ENCODE measurements around the gene SUMO2. TPM values are rescaled to one million over a fixed set of nuclear protein-coding genes. Genes with fewer than 3 reads are reported as not detected.

Gene SUMO2
- total and polyA plus RNA-seq, 9 of the 15 experiments (the other 6 are each of a cell fraction or from before 2014, with no cell fraction given), result 157 to 733 (median 419) TPM

DNA sequence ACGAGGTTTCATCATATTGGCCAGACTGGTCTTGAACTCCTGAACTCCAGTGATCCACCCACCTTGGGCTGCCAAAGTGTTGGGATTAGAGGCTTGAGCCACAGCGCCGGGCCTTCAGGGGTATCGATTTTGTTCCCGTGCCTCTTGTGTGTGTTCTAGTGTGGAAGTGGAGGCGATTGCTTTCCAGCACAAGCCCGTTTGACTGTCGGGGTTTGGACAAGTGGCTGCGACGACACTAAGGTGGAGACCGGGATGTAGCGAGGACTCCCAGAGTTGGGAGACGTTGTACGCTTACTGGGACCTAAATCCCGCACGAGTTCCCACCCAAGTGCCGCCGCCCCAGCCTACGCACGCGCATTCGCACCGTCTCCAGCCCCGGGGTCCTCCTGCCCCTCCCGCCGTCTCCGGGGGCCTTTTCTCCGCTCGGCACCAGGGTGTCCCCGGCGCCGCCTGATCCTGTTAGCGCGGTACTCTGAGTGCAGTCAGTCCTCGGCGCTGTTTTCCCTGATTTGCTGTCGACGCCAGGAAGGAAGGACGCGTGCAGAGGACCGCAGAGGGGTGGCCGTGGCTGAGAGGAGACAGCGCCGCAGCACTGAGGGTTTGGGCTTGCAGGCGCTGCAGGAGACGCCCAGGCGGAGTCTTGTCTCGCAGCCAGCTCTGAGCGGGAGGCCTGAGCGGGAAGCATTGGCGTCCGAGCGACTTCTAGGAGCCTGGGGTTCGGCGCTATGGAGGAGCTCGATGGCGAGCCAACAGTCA, 22.5 kb upstream of the SUMO2 start, which contains the start of gene NUP85 (continued):
- TF ChIP-seq, protein P1, sequence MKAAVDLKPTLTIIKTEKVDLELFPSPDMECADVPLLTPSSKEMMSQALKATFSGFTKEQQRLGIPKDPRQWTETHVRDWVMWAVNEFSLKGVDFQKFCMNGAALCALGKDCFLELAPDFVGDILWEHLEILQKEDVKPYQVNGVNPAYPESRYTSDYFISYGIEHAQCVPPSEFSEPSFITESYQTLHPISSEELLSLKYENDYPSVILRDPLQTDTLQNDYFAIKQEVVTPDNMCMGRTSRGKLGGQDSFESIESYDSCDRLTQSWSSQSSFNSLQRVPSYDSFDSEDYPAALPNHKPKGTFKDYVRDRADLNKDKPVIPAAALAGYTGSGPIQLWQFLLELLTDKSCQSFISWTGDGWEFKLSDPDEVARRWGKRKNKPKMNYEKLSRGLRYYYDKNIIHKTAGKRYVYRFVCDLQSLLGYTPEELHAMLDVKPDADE (conservative IDR thresholded peaks at IDR 0.05; ENCODE audit: control insufficient read depth, low read depth, low read length), result no peak
- TF ChIP-seq CXXC5 (CRISPR knock-in tag; IDR thresholded peaks at IDR 0.05), result peak; percentile 87
- TF ChIP-seq, protein P2, sequence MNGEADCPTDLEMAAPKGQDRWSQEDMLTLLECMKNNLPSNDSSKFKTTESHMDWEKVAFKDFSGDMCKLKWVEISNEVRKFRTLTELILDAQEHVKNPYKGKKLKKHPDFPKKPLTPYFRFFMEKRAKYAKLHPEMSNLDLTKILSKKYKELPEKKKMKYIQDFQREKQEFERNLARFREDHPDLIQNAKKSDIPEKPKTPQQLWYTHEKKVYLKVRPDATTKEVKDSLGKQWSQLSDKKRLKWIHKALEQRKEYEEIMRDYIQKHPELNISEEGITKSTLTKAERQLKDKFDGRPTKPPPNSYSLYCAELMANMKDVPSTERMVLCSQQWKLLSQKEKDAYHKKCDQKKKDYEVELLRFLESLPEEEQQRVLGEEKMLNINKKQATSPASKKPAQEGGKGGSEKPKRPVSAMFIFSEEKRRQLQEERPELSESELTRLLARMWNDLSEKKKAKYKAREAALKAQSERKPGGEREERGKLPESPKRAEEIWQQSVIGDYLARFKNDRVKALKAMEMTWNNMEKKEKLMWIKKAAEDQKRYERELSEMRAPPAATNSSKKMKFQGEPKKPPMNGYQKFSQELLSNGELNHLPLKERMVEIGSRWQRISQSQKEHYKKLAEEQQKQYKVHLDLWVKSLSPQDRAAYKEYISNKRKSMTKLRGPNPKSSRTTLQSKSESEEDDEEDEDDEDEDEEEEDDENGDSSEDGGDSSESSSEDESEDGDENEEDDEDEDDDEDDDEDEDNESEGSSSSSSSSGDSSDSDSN (IDR thresholded peaks at IDR 0.05; ENCODE audit: borderline replicate concordance in 1 of 2, low read depth in 2 of 2, low read length in 2 of 2), result peak; percentile 66 to 75; a peak in 1 of 4 replicates
- TF ChIP-seq HOXB6 (CRISPR knock-in tag; IDR thresholded peaks at IDR 0.05; ENCODE audit: borderline replicate concordance), result no peak
- TF ChIP-seq NFE2L1 (tag; IDR thresholded peaks at IDR 0.05; ENCODE audit: borderline replicate concordance, low read depth), result no peak
- TF ChIP-seq, protein P3, sequence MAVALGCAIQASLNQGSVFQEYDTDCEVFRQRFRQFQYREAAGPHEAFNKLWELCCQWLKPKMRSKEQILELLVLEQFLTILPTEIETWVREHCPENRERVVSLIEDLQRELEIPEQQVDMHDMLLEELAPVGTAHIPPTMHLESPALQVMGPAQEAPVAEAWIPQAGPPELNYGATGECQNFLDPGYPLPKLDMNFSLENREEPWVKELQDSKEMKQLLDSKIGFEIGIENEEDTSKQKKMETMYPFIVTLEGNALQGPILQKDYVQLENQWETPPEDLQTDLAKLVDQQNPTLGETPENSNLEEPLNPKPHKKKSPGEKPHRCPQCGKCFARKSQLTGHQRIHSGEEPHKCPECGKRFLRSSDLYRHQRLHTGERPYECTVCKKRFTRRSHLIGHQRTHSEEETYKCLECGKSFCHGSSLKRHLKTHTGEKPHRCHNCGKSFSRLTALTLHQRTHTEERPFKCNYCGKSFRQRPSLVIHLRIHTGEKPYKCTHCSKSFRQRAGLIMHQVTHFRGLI (CRISPR knock-in tag; IDR thresholded peaks at IDR 0.05), result no peak
- TF ChIP-seq PHF8 (IDR thresholded peaks at IDR 0.05; ENCODE audit: borderline replicate concordance, low read length), result peak; percentile 88
- TF ChIP-seq NCOA6 (IDR thresholded peaks at IDR 0.05), result no peak
- no peak for TF ChIP-seq HNRNPL (IDR thresholded peaks at IDR 0.05; ENCODE audit: low read depth, low read length)
- no peak for TF ChIP-seq ZNF707 (CRISPR knock-in tag; conservative IDR thresholded peaks at IDR 0.05)
- no peak for TF ChIP-seq SPI1 (IDR thresholded peaks at IDR 0.05; ENCODE audit: borderline replicate concordance, low read depth, low read length)
- TF ChIP-seq ZNF785 (CRISPR knock-in tag; IDR thresholded peaks at IDR 0.05), result no peak
- TF ChIP-seq ZNF778 (CRISPR knock-in tag; IDR thresholded peaks at IDR 0.05), result no peak
- TF ChIP-seq CBX2 (IDR thresholded peaks at IDR 0.05; ENCODE audit: insufficient read depth, low read length, poor library complexity, severe bottlenecking), result no peak
- no peak for TF ChIP-seq CEBPB (tag; IDR thresholded peaks at IDR 0.05)
- TF ChIP-seq TEAD2 (tag; IDR thresholded peaks at IDR 0.05), result no peak
- no peak for TF ChIP-seq HIVEP1 (CRISPR knock-in tag; IDR thresholded peaks at IDR 0.05)
- TF ChIP-seq NEUROD1 (IDR thresholded peaks at IDR 0.05; ENCODE audit: borderline replicate concordance, low read depth, low read length, partially characterized antibody), result peak; percentile 84
- TF ChIP-seq ELF1 (tag; IDR thresholded peaks at IDR 0.05), result 0 out of 2 replicates have a peak, but pooled peaks have one; percentile 8
- TF ChIP-seq LCOR (CRISPR knock-in tag; IDR thresholded peaks at IDR 0.05), result 0 out of 2 replicates have a peak, but pooled peaks have one; percentile 52
- no peak for TF ChIP-seq NCOA1 (IDR thresholded peaks at IDR 0.05; ENCODE audit: low read depth)
- peak; percentile 96 for TF ChIP-seq C11orf30 (IDR thresholded peaks at IDR 0.05; ENCODE audit: low read depth)
- TF ChIP-seq U2AF2 (optimal IDR thresholded peaks at IDR 0.05; ENCODE audit: low read depth, low read length), result no peak
- TF ChIP-seq STAT5B (CRISPR knock-in tag; IDR thresholded peaks at IDR 0.05), result no peak
- no peak for TF ChIP-seq KDM2B (CRISPR knock-in tag; IDR thresholded peaks at IDR 0.05)

Data from K562 (cell line).